IMR-90 (cell line): Measurements from ENCODE around the gene VAT1. TPM values are rescaled to one million over a fixed set of nuclear protein-coding genes. Genes with fewer than 3 reads are reported as not detected.
A peak's percentile ranks its signal among the peaks of the same experiment; 100 is the strongest.

Source experiments
- ATAC-seq: fragments of 200-7000 bp; cut with Tn5 transposase; 2 replicates; pipeline ENCODE4 v1.9.1; 2020; ENCODE audit warnings: low read depth, mild to moderate bottlenecking, moderate library complexity
- BruUV-seq: library from RNA; stranded (reverse); fragments of 400-500 nt; replicated peaks from 2 replicates; lab custom pipeline; 2021; lab: Mats Ljungman, UMichigan
- CTCF ChIA-PET: fragments of 300-600 bp; formaldehyde crosslinking; extraction: SDS; loops from one replicate; lab custom pipeline; 2021; ENCODE audit warnings: antibody characterized with exemption; lab: Yijun Ruan, JAX
- POLR2A ChIA-PET: fragments of 300-600 bp; sonication (Branson Sonifier 250); formaldehyde crosslinking; loops from one replicate; lab custom pipeline; 2022; ENCODE audit warnings: antibody characterized with exemption; ENCODE audit not compliant: unreplicated experiment; lab: Charles Lee
- DNase-seq: peaks from one replicate; pipeline ENCODE4 v3.0.0; 2013
- H2AFZ ChIP-seq: replicated peaks from 2 replicates; pipeline ENCODE3; 2013; ENCODE audit warnings: low read length, mild to moderate bottlenecking; ENCODE audit not compliant: poor library complexity
- H2AK5ac ChIP-seq: 2 replicates; pipeline ENCODE4 v1.6.1; 2013; ENCODE audit warnings: low read depth, low read length, inconsistent platforms
- H2AK9ac ChIP-seq: replicated peaks from 2 replicates; pipeline ENCODE3; 2013; ENCODE audit warnings: mild to moderate bottlenecking, low read depth, low read length, moderate library complexity; ENCODE audit not compliant: poor library complexity
- H2BK120ac ChIP-seq: 2 replicates; pipeline ENCODE4 v1.6.1; 2013; ENCODE audit warnings: low read depth, low read length, inconsistent platforms
- H2BK15ac ChIP-seq: 3 replicates; pipeline ENCODE4 v1.6.1; 2013; ENCODE audit warnings: low read depth, low read length, inconsistent platforms
- H2BK20ac ChIP-seq: 2 replicates; pipeline ENCODE4 v1.6.1; 2013; ENCODE audit warnings: low read depth, mild to moderate bottlenecking, inconsistent platforms, low read length, moderate library complexity
- H2BK5ac ChIP-seq: 2 replicates; pipeline ENCODE4 v1.6.1; 2013; ENCODE audit warnings: mild to moderate bottlenecking, low read depth, low read length, inconsistent platforms; ENCODE audit not compliant: poor library complexity, severe bottlenecking
- H3K14ac ChIP-seq: replicated peaks from 2 replicates; pipeline ENCODE4 v1.6.1; 2013; ENCODE audit warnings: low read depth, low read length, inconsistent platforms
- H3K18ac ChIP-seq: 2 replicates; pipeline ENCODE4 v1.6.1; 2013; ENCODE audit warnings: low read depth, low read length, control low read depth
- H3K23ac ChIP-seq: 2 replicates; pipeline ENCODE4 v1.6.1; 2013; ENCODE audit warnings: low read depth, low read length, inconsistent platforms
- H3K27ac ChIP-seq: 2 replicates; pipeline ENCODE4 v1.5.1; 2013; ENCODE audit warnings: mild to moderate bottlenecking, control low read depth, low read length; ENCODE audit not compliant: insufficient read depth
- H3K27me3 ChIP-seq: 2 replicates; pipeline ENCODE4 v1.6.1; 2013; ENCODE audit warnings: low read length; ENCODE audit not compliant: control insufficient read depth, insufficient read depth
- H3K36me3 ChIP-seq: 2 replicates; pipeline ENCODE4 v1.6.1; 2013; ENCODE audit warnings: low read length, mixed read lengths; ENCODE audit not compliant: control insufficient read depth, insufficient read depth
- H3K4ac ChIP-seq: 2 replicates; pipeline ENCODE4 v1.6.1; 2013; ENCODE audit warnings: low read depth, low read length, inconsistent platforms
- H3K4me1 ChIP-seq: 2 replicates; pipeline ENCODE4 v1.6.1; 2013; ENCODE audit warnings: low read length, mixed read lengths; ENCODE audit not compliant: control insufficient read depth, insufficient read depth
- H3K4me2 ChIP-seq: 2 replicates; pipeline ENCODE4 v1.6.1; 2013; ENCODE audit warnings: low read depth, mild to moderate bottlenecking, control low read depth, low read length, moderate library complexity
- H3K4me3 ChIP-seq: 2 replicates; pipeline ENCODE4 v1.5.1; 2013; ENCODE audit warnings: low read depth, mild to moderate bottlenecking, control low read depth, low read length, moderate library complexity; ENCODE audit not compliant: insufficient read depth
- H3K56ac ChIP-seq: 2 replicates; pipeline ENCODE4 v1.6.1; 2013; ENCODE audit warnings: low read length, inconsistent platforms; ENCODE audit not compliant: insufficient read depth; ENCODE audit errors: extremely low read depth
- H3K79me1 ChIP-seq, 2 experiments: 2 replicates each; pipeline ENCODE4 v1.6.1; 2013; ENCODE audit warnings: low read length in 2 of 2, inconsistent platforms in 1 of 2, low read depth in 1 of 2
- H3K9ac ChIP-seq: 2 replicates; pipeline ENCODE4 v1.6.1; 2013; ENCODE audit warnings: low read depth, low read length, control low read depth
- H3K9me1 ChIP-seq: 2 replicates; pipeline ENCODE4 v1.6.1; 2013; ENCODE audit warnings: low read length, inconsistent platforms; ENCODE audit not compliant: insufficient read depth
- H3K9me3 ChIP-seq: 2 replicates; pipeline ENCODE4 v1.6.1; 2013; ENCODE audit warnings: low read length; ENCODE audit not compliant: control insufficient read depth, insufficient read depth
- H4K20me1 ChIP-seq: 2 replicates; pipeline ENCODE4 v1.6.1; 2013; ENCODE audit warnings: low read length, inconsistent platforms; ENCODE audit not compliant: insufficient read depth
- H4K5ac ChIP-seq: 2 replicates; pipeline ENCODE4 v1.6.1; 2013; ENCODE audit warnings: mild to moderate bottlenecking, low read depth, low read length, control low read depth
- H4K8ac ChIP-seq, 2 experiments: 2 replicates each; pipeline ENCODE4 v1.6.1; 2013; ENCODE audit warnings: low read depth in 2 of 2, low read length in 2 of 2, control low read depth in 1 of 2, inconsistent platforms in 1 of 2
- H4K91ac ChIP-seq: 2 replicates; pipeline ENCODE4 v1.6.1; 2013; ENCODE audit warnings: low read depth, low read length, inconsistent platforms; ENCODE audit not compliant: insufficient read depth
- CEBPB ChIP-seq: IDR thresholded peaks from 2 replicates; pipeline ENCODE4 v1.6.1; 2012; ENCODE audit warnings: low read depth, low read length, improper control_type of control experiment
- FOS ChIP-seq: fragments of 150-350 bp; IDR thresholded peaks from 2 replicates; pipeline ENCODE4 v1.6.1; 2016; ENCODE audit warnings: low read depth, low read length
- MAFK ChIP-seq: IDR thresholded peaks from 2 replicates; pipeline ENCODE4 v1.6.1; 2012; ENCODE audit warnings: low read depth, low read length, improper control_type of control experiment
- MXI1 ChIP-seq: IDR thresholded peaks from 2 replicates; pipeline ENCODE4 v1.6.1; 2012; ENCODE audit warnings: low read depth, mild to moderate bottlenecking, low read length, moderate library complexity, borderline replicate concordance
- NFE2L2 ChIP-seq: fragments of 150-350 bp; IDR thresholded peaks from 2 replicates; pipeline ENCODE4 v1.6.1; 2016; ENCODE audit warnings: low read depth, mild to moderate bottlenecking, low read length
- POLR2A ChIP-seq: IDR thresholded peaks from 2 replicates; pipeline ENCODE4 v1.6.1; 2012; ENCODE audit warnings: mild to moderate bottlenecking, low read depth, low read length
- RAD21 ChIP-seq: IDR thresholded peaks from 2 replicates; pipeline ENCODE4 v1.6.1; 2012; ENCODE audit warnings: low read length, improper control_type of control experiment
- RCOR1 ChIP-seq: IDR thresholded peaks from 2 replicates; pipeline ENCODE4 v1.6.1; 2012; ENCODE audit warnings: mild to moderate bottlenecking, low read length, improper control_type of control experiment; ENCODE audit not compliant: insufficient replicate concordance
- RFX5 ChIP-seq: IDR thresholded peaks from 2 replicates; pipeline ENCODE4 v1.8.0; 2012; ENCODE audit warnings: low read depth, mild to moderate bottlenecking, low read length, moderate library complexity
- SMC3 ChIP-seq: fragments of 150-350 bp; IDR thresholded peaks from 2 replicates; pipeline ENCODE4 v1.6.1; 2016; ENCODE audit warnings: low read depth, mild to moderate bottlenecking, antibody characterized with exemption, low read length, moderate library complexity
- WGBS, 2 experiments: methylation state at CpG; one replicate each; pipeline versions ENCODE4 v1.1.5 to v1.1.7; 2013; ENCODE audit warnings: missing lambda C conversion rate in 2 of 2; ENCODE audit not compliant: insufficient read length in 1 of 2; ENCODE audit errors: extremely low coverage in 2 of 2; 5-methylcytosine and 5-hydroxymethylcytosine counted together
- dilution Hi-C: fragments of 300-500 bp; cut with HindIII; formaldehyde crosslinking; loops from one replicate; pipeline ENCODE4 v1.14.3; 2018; ENCODE audit warnings: low sequenced_read_pairs; ENCODE audit not compliant: unreplicated experiment
- in situ Hi-C: fragments of 300-500 bp; cut with MboI; formaldehyde crosslinking; loops from 3 replicates; pipeline ENCODE4 v1.14.3; 2019; ENCODE audit warnings: low sequenced_read_pairs, inconsistent platforms, mixed read lengths
- intact Hi-C: fragments of 100-400 bp; cut with micrococcal nuclease; formaldehyde crosslinking; loops from 2 replicates; pipeline ENCODE4 v1.10.0; 2022
- polyA plus RNA-seq, 3 experiments: library from polyadenylated mRNA; depleted of rRNA; stranded (reverse); fragments of >200 nt; gene quantifications; 2 replicates each; pipeline ENCODE4 v1.2.3, GENCODE V29; 2012; ENCODE audit warnings: low replicate concordance in 1 of 3
- total RNA-seq: library from RNA; depleted of rRNA; stranded (reverse); fragments of >200 nt; gene quantifications from 2 replicates; pipeline ENCODE4 v1.2.3, GENCODE V29; 2012

Gene VAT1
- total and polyA plus RNA-seq, 2 of the 4 experiments (the other 2 are of a cell fraction), result 97.3 to 101 TPM

- TF ChIP-seq SMC3, result no peak
Measured at GRCh38 chr17:43014649-43015542, 7.3 kb downstream of the VAT1 start (continued).

- ChIA-PET CTCF (no interaction called here), POLR2A (no interaction called here)
- H3K27me3 ChIP-seq, result no peaks in the 10 kb centered on the region
- H3K4me2 ChIP-seq, result no peak overlapping the region
- BruUV-seq, result no TSS peak
- in situ Hi-C loops, result no loop called here
- H3K4ac ChIP-seq, result no peak overlapping the region
- H2BK120ac ChIP-seq, result no peak overlapping the region
- ATAC-seq (no peak), DNase-seq (no peak)
- H2BK20ac ChIP-seq, result no peak overlapping the region
- dilution Hi-C loops, result no loop called here
- H4K91ac ChIP-seq, result no peak overlapping the region
- no peak overlapping the region for H3K14ac ChIP-seq
- H3K79me1 ChIP-seq, result peaks cover 6 to 38% of the 10 kb centered on the region in 2 experiments; a peak in 2 of 4 replicates
- H3K9ac ChIP-seq, result no peak overlapping the region
- H2BK5ac ChIP-seq, result no peak overlapping the region
- H2AFZ ChIP-seq, result no peak overlapping the region
- peaks cover 19% of the 10 kb centered on the region for H3K9me1 ChIP-seq
- peak overlapping the region; percentile 19 for H2AK9ac ChIP-seq
- no peak overlapping the region for H4K8ac ChIP-seq
- no peak overlapping the region for H2AK5ac ChIP-seq
- H3K9me3 ChIP-seq, result no peaks in the 10 kb centered on the region
- no peaks in the 10 kb centered on the region for H3K4me1 ChIP-seq
- TF ChIP-seq RFX5 (no peak), NFE2L2 (no peak), RAD21 (no peak), FOS (no peak), MAFK (no peak), MXI1 (no peak), RCOR1 (no peak), CEBPB (no peak), POLR2A (no peak)
- no peak overlapping the region for H3K27ac ChIP-seq
- H3K18ac ChIP-seq, result no peak overlapping the region
- H4K20me1 ChIP-seq, result peaks cover 25% of the 10 kb centered on the region; the same call in 1 of the 2 replicates
- intact Hi-C loops, result no loop called here
- no peak overlapping the region for H2BK15ac ChIP-seq
- H4K5ac ChIP-seq, result no peak overlapping the region
- no peak overlapping the region for H3K23ac ChIP-seq
- no peak overlapping the region for H3K4me3 ChIP-seq
- H3K56ac ChIP-seq, result no peak overlapping the region
- peaks cover 52% of the 10 kb centered on the region for H3K36me3 ChIP-seq
- 75% methylated on average over 3 of the region's 12 CpGs; no CpG with 5 or more reads in 1 of the 2 experiments for WGBS, 2 experiments
Measured at GRCh38 chr17:43014020-43014648, 8.1 kb downstream of the VAT1 start.
